Prostate gland (tissue), 2 donors: ENCODE results near the gene NQO1.

Experiments
- CTCF ChIP-seq, 4 experiments: fragments of 200-600 bp in 2 of 4; fragments of 450-650 bp in 2 of 4; sonication (generic) in 2 of 4; IDR thresholded peaks; 1 replicate in 3 of 4; 2 replicates in 1 of 4; pipeline ENCODE4 v1.5.1; 2016 to 2019; ENCODE audit warnings: antibody characterized with exemption in 4 of 4, mild to moderate bottlenecking in 2 of 4, moderate library complexity in 2 of 4
- POLR2A ChIP-seq: fragments of 450-650 bp; IDR thresholded peaks from one replicate; pipeline ENCODE4 v1.6.1; 2016; ENCODE audit warnings: antibody characterized with exemption, mild to moderate bottlenecking

- TF ChIP-seq CTCF (IDR thresholded peaks at IDR 0.05) (no peak), POLR2A (no peak)
Observed at GRCh38 chr16:69741519-69741918, 15.2 kb upstream of the NQO1 start.
